ENCODE data around the gene SAMD11.

Gene SAMD11

GRCh38 chr1:993379-993995 is 69.8 kb downstream of the SAMD11 start:
- no peak for DNase-seq (ENCODE audit: low read depth)
